ENCODE results near the gene DMRTA2. TPM values are rescaled to one million over a fixed set of nuclear protein-coding genes. Genes with fewer than 3 reads are reported as not detected.
A peak's percentile ranks its signal among the peaks of the same experiment; 100 is the strongest.

The DMRTA2 gene
- total RNA-seq, 2 experiments from 2014 or later = not detected

DNA sequence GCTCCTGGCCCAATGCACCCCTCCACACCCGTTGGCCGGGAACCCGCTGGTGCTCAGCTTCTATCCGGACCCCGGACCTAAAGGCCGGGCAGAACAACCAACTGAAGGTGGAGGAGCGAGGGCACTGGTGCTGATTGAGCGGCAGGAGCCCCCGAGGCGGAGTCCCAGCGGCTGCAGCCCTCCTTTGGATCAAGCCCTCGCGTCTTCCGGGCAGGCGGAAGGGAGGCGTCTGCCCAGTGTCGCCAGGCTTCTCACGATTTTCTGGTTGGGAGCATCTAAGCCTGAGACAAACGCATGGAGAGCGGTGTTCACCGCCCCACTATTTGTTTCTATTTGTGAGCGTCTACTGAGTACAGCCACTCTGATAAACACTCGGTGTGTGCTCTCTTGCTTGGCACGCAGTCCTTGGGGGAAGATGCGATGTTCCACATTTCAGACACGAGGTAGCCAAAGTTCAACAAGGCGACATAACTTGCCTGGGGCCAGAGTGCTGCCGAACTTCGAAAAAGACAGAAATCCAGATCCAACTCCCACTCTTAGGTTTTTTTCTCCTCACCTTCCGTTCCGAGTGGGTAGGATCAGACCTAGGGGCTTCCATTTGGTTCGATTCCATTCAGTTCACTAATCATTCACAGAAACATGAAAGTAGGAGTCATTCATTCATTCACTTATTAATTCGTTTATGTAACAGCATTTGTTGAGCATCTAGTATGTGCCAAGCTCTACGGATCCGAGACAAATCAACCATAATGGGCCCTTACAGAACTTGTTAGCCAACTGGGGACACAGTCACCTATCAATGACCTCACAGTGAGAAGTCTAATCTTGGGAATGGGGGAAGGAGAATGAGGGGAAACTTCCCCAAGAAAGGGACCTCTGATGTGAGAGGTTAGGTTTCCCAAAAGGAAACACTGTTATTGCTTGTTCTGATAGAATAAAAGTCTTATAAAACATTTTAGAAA is 4.9 kb upstream of the DMRTA2 start:
- peak overlapping the region; percentile 21 for H3K27ac Mint-ChIP-seq
- ChIA-PET CTCF (interaction anchor here (1.3 kb wide), 1 partner anchor 13 kb away, joined by 3 read pairs; no protein-coding TSS in a partner anchor), POLR2A (no interaction called here)
- no peaks in the 10 kb centered on the region for H3K9me3 Mint-ChIP-seq
- H3K4me3 Mint-ChIP-seq = no peak overlapping the region
- no peak for DNase-seq
- H3K27me3 Mint-ChIP-seq = peaks cover 94% of the 10 kb centered on the region
- H3K4me1 Mint-ChIP-seq = peaks cover 28% of the 10 kb centered on the region
- peaks cover 9% of the 10 kb centered on the region for H3K36me3 Mint-ChIP-seq (ENCODE audit: low read depth)

DNA sequence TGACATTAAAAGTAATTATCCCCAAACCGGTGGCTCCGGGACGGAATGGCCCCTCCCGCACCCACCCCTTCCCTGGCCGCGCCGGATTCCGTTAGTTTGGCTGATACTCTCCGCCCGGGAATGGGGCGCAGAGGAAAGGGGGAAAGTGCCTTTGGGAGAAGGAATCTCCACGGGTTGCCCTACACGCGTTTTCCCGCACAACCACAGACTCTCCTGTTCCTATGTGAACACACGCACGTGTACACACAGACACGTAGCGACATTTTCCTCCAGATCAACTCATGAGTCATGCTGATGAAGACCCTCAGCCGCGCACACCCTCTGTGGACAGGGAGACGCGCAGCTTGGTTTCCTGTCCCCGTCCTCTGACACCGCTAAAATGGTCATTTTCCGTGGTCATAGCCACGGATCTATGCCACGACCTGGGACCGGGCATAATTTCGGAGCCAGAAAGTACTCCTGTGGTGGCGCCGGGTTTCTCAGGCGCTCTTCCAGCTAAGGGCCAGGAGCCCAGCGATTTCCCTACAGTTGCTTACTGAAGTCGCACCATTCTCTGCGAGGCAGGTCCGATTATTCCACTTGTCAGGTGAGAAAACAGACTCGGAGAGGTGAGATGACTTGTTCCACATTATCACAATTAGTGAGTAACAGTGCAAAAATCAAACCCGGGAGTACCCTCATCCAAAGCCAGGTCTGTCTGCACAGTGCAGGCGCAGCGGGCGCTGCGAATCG is 4.0 kb upstream of the DMRTA2 start:
- H3K36me3 Mint-ChIP-seq (ENCODE audit: low read depth) = peaks cover 9% of the 10 kb centered on the region
- DNase-seq = no peak
- H3K9me3 Mint-ChIP-seq = no peaks in the 10 kb centered on the region
- peaks cover 97% of the 10 kb centered on the region for H3K27me3 Mint-ChIP-seq
- H3K4me1 Mint-ChIP-seq = peaks cover 34% of the 10 kb centered on the region
- ChIA-PET POLR2A (no interaction called here), CTCF (interaction anchor here (1.3 kb wide), 1 partner anchor 12 kb away, joined by 3 read pairs; no protein-coding TSS in a partner anchor)
- H3K4me3 Mint-ChIP-seq = peak overlapping the region; percentile 41
- H3K27ac Mint-ChIP-seq = peak overlapping the region; percentile 70

DNA sequence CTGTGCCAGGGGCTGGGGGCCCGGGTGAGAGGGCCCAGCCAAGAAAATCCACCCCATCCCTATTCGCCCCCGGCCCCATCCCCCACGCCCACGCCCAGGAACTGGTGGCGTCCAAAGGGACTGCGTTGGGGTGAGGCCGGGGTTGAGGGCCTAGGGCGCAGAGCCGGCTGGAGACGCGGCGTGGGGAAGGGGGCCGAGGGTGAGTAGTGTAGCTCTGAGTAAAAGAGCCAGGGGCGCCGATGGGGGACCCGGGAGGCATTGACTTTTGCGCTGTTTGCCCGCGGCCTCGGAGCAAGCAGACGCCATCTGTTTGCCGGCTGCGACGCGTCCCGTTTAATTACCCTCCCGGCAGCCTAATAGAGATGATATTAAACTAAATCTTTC is 3.5 kb upstream of the DMRTA2 start:
- H3K27ac Mint-ChIP-seq = peak overlapping the region; percentile 70
- POLR2A ChIA-PET = no interaction called here
- H3K36me3 Mint-ChIP-seq (ENCODE audit: low read depth) = peaks cover 9% of the 10 kb centered on the region
- CTCF ChIA-PET = no interaction called here
- no peak for DNase-seq
- H3K27me3 Mint-ChIP-seq = peaks cover 97% of the 10 kb centered on the region
- peak overlapping the region; percentile 7 for H3K4me3 Mint-ChIP-seq
- H3K9me3 Mint-ChIP-seq = no peaks in the 10 kb centered on the region
- H3K4me1 Mint-ChIP-seq = peaks cover 37% of the 10 kb centered on the region

DNA sequence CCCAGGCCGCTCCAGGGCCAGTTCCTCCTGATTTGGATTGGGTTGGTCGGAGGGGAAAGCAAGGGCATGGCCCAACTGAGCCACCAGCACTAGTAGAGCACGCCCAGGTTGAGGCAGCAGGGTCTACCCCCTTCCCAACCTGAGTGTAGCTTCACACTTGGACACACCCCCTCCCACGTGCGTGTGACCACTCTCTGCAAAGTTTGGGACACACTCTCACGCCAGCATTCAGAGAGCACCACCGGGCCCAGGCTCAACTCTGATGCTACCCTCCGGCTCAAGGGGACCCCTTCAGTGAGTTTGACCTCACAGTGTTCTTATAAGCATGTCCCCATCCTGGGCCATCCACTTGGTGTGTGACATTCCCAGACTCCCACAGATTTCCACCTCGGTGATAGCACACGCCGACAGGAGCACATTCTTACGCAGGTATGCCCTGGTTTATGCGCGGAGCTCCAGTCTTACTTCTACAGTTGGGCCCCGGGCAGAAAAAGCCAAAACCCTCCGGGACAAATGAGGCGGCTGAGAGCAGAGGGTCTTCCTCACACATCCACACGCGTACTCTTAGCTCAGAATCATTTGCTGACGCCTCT is 3.0 kb upstream of the DMRTA2 start:
- H3K9me3 Mint-ChIP-seq = no peaks in the 10 kb centered on the region
- POLR2A ChIA-PET = no interaction called here
- H3K27me3 Mint-ChIP-seq = peaks cover 96% of the 10 kb centered on the region
- peak overlapping the region; percentile 7 for H3K4me3 Mint-ChIP-seq
- H3K36me3 Mint-ChIP-seq (ENCODE audit: low read depth) = peaks cover 9% of the 10 kb centered on the region
- peak overlapping the region; percentile 72 for H3K27ac Mint-ChIP-seq
- no peak for DNase-seq
- CTCF ChIA-PET = no interaction called here
- peaks cover 40% of the 10 kb centered on the region for H3K4me1 Mint-ChIP-seq

DNA sequence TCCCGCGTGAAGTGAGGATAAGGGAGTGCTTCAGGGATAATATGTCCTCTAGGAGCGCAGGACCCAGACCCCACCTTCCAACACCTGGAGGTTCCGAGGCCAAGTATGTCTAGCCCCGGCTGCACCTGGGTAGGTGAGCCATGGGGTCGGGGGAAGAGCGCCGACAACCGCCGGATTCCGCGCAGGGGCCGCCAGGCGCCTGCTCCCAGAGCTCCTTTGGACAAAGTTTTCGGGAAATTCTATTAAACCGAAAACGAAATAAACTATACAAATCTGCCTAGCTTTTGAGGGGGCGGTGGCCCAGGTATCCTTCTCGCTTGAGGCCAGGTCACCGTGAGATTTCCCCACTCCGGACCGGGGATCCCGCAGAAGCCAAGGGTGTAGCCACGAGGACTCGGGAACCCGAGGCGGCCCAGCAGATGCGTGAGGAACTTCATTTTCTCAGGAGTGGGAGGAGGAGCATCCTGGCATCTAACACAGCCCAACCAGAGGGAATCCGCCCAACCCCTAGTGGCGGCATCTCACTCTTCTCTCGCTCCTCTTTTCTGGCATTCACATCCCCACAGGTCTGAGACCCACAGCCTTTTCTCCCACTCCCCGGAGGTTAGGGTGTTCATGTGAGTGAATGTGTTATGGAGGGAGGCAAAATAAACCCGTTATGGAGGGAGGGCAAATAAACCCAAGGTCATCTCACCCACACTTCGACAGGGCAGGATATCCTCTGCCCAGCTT is 2.3 kb upstream of the DMRTA2 start:
- H3K4me1 Mint-ChIP-seq = peaks cover 41% of the 10 kb centered on the region
- H3K27ac Mint-ChIP-seq = peak overlapping the region; percentile 50
- peaks cover 91% of the 10 kb centered on the region for H3K27me3 Mint-ChIP-seq
- POLR2A ChIA-PET = no interaction called here
- no peak for DNase-seq
- H3K36me3 Mint-ChIP-seq (ENCODE audit: low read depth) = peaks cover 9% of the 10 kb centered on the region
- peak overlapping the region; percentile 13 for H3K4me3 Mint-ChIP-seq
- CTCF ChIA-PET = no interaction called here
- no peaks in the 10 kb centered on the region for H3K9me3 Mint-ChIP-seq

DNA sequence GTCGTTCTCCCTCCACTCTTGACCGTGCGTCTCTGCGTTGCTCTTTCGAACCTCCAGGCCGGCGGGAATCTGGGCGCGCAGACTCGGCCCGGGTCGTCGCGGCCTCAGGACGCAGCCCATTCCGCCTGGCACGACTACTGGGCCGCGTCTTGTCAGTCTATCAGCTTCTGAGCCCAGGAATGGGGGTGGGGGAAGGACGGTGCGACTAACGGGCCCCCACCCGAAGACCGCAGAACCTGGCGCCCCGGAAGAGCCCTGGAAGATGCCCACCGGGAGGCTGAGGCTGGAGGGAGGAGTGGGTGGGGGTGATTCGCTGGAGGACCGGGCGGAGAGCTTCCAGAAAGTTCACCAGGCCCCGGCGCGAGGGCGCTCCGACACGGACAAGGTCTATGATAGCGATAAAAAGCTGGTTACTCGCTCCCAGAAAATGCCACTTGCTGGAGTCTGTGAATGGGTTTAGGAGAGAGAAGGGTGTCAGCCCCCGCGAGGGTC is 1.7 kb upstream of the DMRTA2 start:
- POLR2A ChIA-PET = no interaction called here
- peaks cover 10% of the 10 kb centered on the region for H3K36me3 Mint-ChIP-seq (ENCODE audit: low read depth)
- no peak for DNase-seq
- CTCF ChIA-PET = interaction anchor here (1.4 kb wide), 1 partner anchor 12 kb away, joined by 6 read pairs; no protein-coding TSS in a partner anchor
- H3K4me3 Mint-ChIP-seq = peak overlapping the region; percentile 76
- peak overlapping the region; percentile 76 for H3K27ac Mint-ChIP-seq
- no peaks in the 10 kb centered on the region for H3K9me3 Mint-ChIP-seq
- H3K27me3 Mint-ChIP-seq = peaks cover 91% of the 10 kb centered on the region
- peaks cover 45% of the 10 kb centered on the region for H3K4me1 Mint-ChIP-seq

DNA sequence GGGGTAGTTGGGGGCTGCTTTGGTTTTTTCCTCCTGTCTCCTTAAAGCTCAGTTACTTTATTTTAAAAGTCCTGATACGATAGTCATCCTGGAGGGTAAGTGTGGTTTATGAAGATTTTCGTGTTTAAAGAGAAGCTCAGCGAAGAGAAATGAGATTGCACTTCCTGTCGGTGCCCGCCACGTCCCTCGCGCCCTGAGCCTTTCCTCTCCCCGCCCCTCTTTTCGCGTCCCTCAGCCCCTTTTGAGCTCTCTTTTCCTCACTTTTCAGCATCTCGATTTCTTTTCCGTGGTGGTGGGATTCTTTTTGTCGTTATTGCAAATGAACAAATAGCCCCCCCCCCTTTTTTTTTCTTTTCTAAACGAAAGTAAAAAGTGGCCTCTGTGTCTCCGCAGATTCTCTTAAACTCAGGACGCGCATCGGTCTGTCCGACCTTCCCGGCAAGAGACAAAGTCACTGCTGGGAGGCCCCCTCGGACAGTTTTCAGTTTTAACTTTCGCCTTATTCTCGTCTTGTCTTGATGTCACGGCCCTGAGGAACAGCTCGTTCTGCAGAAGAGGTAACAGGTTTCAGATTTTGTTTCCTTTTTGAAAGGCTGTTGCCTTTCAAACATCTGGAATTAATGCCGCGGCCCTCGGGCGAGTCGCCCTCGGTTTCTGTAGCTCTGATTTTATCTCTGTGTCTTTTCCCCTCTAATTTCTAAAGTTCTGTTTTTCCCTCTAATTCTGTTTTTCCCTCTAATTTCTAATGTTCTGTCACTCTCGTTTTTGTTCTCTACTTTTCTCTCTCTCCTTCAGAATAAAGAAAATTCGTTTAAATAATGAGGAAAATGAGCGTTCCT is 1.0 kb upstream of the DMRTA2 start:
- POLR2A ChIA-PET = no interaction called here
- Mint-ChIP-seq H3K9me3 (no peaks in the 10 kb centered on the region), H3K4me3 (peak overlapping the region; percentile 76), H3K27ac (peak overlapping the region; percentile 76), H3K27me3 (peaks cover 90% of the 10 kb centered on the region), H3K36me3 (ENCODE audit: low read depth) (peaks cover 12% of the 10 kb centered on the region), H3K4me1 (peaks cover 47% of the 10 kb centered on the region)
- CTCF ChIA-PET = interaction anchor here (1.4 kb wide), 1 partner anchor 11 kb away, joined by 6 read pairs; no protein-coding TSS in a partner anchor
- DNase-seq = no peak

DNA sequence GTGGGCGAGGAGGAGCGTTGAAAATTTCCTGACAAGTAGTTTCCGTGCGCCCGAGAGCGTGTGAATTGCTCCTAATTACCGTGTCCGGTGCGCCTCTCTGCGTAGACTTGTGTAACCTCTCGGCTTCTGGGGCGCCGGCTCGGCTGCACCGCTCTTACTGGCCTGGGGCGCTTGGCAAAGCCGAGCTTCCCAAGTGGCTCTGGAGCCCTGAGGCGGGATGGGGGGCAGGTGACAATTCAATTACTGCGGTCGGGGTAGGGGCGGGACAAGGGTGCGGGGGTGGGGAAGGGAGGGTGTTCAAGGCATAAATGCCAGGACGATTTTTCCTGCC is 392 bp upstream of the DMRTA2 start:
- H3K9me3 Mint-ChIP-seq = no peaks in the 10 kb centered on the region
- ChIA-PET CTCF (interaction anchor here (1.4 kb wide), 1 partner anchor 11 kb away, joined by 6 read pairs; no protein-coding TSS in a partner anchor), POLR2A (no interaction called here)
- DNase-seq = peak; percentile 33
- H3K27ac Mint-ChIP-seq = peak overlapping the region; percentile 46
- peaks cover 12% of the 10 kb centered on the region for H3K36me3 Mint-ChIP-seq (ENCODE audit: low read depth)
- H3K4me1 Mint-ChIP-seq = peaks cover 47% of the 10 kb centered on the region
- H3K4me3 Mint-ChIP-seq = peak overlapping the region; percentile 76
- peaks cover 84% of the 10 kb centered on the region for H3K27me3 Mint-ChIP-seq

DNA sequence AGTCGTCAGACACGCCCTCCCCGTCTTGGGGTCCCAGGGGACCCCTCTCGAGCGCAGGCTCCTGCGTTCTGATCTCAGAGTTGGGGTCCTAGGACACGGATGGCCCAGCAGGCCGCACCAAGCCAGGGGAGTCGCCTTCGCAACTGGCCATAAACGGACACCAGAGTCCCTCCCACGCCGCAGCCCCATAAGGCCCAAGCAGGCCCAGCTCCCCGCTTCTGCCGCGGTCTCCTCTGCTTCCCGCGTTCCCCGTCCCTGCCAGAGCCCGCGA is 633 bp downstream of the DMRTA2 start:
- Mint-ChIP-seq H3K4me3 (peak overlapping the region; percentile 13), H3K9me3 (no peaks in the 10 kb centered on the region), H3K27me3 (peaks cover 85% of the 10 kb centered on the region), H3K36me3 (ENCODE audit: low read depth) (peaks cover 11% of the 10 kb centered on the region), H3K27ac (peak overlapping the region; percentile 50), H3K4me1 (peaks cover 44% of the 10 kb centered on the region)
- POLR2A ChIA-PET = no interaction called here
- no peak for DNase-seq
- CTCF ChIA-PET = no interaction called here

DNA sequence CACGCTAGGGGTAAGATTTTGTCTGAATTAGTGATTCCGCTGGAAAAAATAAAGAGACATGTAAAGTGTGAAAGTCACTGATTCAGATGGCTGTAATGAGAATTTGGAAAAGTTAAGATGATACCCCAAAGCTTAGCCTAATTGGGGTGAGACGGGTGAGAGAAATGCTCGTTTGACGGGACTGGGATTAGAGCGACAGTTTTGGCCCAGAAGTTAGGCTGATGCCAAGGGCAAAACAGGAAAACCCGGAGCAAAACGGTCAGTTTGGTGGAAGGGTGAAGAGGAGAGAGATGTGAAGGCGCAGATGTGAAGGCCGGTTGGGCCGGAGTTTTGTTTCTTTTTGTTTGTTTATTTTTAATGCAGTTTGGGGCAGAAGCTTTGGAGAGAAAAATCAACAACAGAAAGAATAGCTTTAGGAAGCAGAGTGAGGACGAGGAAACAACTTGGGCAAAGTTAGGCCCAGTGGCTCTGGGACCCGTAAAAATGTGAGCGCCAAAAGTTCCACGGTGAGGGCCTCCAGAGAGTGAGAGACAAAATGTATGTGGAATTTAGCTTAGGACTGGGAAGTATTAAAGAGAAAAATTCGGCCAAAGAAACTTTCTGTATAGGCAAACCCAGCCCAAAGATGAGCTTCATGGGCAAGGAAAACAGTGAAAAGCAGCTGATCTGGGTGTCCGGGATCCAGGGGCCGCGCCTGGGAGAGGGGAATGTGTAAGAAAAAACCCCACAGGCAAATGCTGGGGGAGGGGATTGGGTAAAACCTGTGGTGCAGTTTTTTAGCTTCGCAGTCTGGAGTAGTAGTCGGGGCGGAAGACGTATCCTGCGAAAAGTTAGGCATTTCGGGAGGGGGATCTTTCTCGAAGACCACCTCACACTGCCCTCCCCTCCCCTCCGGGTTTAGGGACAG is 1.2 kb downstream of the DMRTA2 start:
- POLR2A ChIA-PET = no interaction called here
- CTCF ChIA-PET = interaction anchor here (0.6 kb wide), 1 partner anchor 61 kb away, joined by 3 read pairs; no protein-coding TSS in a partner anchor
- Mint-ChIP-seq H3K27me3 (peaks cover 84% of the 10 kb centered on the region), H3K4me3 (peak overlapping the region; percentile 57), H3K27ac (peak overlapping the region; percentile 56), H3K36me3 (ENCODE audit: low read depth) (peaks cover 11% of the 10 kb centered on the region), H3K9me3 (no peaks in the 10 kb centered on the region), H3K4me1 (peaks cover 40% of the 10 kb centered on the region)
- no peak for DNase-seq

DNA sequence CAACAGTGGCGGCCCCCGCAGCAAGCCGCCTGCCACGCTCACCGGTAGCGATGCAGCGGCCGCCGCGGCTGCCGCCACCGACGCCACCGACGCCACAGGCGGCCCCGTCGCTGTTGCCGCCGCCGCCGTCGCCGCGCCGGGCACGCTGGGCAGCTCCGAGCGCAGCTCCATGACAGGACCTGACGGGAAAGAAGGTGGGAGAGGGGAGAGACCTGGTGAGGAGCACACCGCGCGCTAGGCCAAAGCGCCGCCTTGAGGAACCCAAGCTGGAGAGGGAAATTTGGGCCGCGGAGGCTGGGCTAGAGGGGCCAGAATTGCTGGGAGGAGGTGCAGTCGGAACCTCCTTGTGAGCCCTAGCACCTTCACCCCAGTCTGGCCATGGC is 1.9 kb downstream of the DMRTA2 start:
- Mint-ChIP-seq H3K4me1 (peaks cover 43% of the 10 kb centered on the region), H3K27ac (peak overlapping the region; percentile 47), H3K4me3 (no peak overlapping the region)

More for the DNA sequence above, 1.9 kb downstream of the DMRTA2 start:
- Mint-ChIP-seq H3K9me3 (no peaks in the 10 kb centered on the region), H3K27me3 (peaks cover 84% of the 10 kb centered on the region), H3K36me3 (ENCODE audit: low read depth) (peaks cover 12% of the 10 kb centered on the region)
- ChIA-PET POLR2A (no interaction called here), CTCF (interaction anchor here (0.6 kb wide), 1 partner anchor 61 kb away, joined by 3 read pairs; no protein-coding TSS in a partner anchor)
- no peak for DNase-seq

Measured in activated CD4-positive, alpha-beta T cell treated with anti-CD3 and anti-CD28 coated beads, Interleukin-2, amount 10 ng/mL, durations not matched to agents 7 days and 5 days (primary cell).